Heart left ventricle (tissue), 13 donors: ENCODE data around the gene ZBTB6.

Experiments used
- CTCF ChIP-seq, 12 donors: fragments of 200-600 bp; sonication (generic) in 4 of 12; IDR thresholded peaks; one replicate each; pipeline versions ENCODE4 v1.5.0 to v1.8.0; 2018 to 2022; ENCODE audit warnings: antibody characterized with exemption in 12 of 12, mild to moderate bottlenecking in 5 of 12
- POLR2A ChIP-seq, 2 donors: fragments of 450-650 bp; IDR thresholded peaks; one replicate each; pipeline ENCODE4 v1.6.1; 2017; ENCODE audit warnings: antibody characterized with exemption in 2 of 2, mild to moderate bottlenecking in 2 of 2, moderate library complexity in 2 of 2
- donor health status: ischemic (EF 13 %, LVEDD 7.1; RV severe dilation, severe dysfunction).
- donor health status: DM: no; HTN: yes; CAD: no.
- donor health status: DM: no; HTN: no; CAD: no.
- donor health status: ischemic (EF 25% LVEDD 6.9; RV normal size, moderate dysfunction).
- donor health status: ischemic (EF 25% LVEDD 5.7; RV mildly dilated, moderate dysfunction).
- donor health status: ischemic (EF 35%, LVEDD 5.7; RV mildly dilated, moderate dysfunction).
- donor health status: nonischemic (EF 11% LVEDD 7.7; RV severe dilation, severe dysfunction).
- donor health status: DM: yes; HTN: yes; CAD: no.
- donor health status: PGD.
- donor health status: ischemic (EF 29% LVEDD 5.4; RV normal size, mild dysfunction).
- donor health status: nonischemic (EF 23%, LVEDD 6.1; RV moderate dilation, normal function).

GRCh38 chr9:122944960-122945888, 32.1 kb upstream of the ZBTB6 start:
- TF ChIP-seq POLR2A (IDR thresholded peaks at IDR 0.05) (no peak), CTCF (IDR thresholded peaks at IDR 0.05) (no peak)
